Stimulated activated CD8-positive, alpha-beta memory T cell treated with anti-CD3 and anti-CD28 coated beads, Interleukin-7, amount 100 ng/mL, for 24 hours (primary cell): ENCODE data around the gene SFT2D3.

Experiments
- DNase-seq: peaks from one replicate; pipeline ENCODE4 v3.0.0-alpha.2; 2020; ENCODE audit warnings: low read depth

SFT2D3 gene

GRCh38 chr2:127664065-127664894 lies 37.0 kb upstream of the SFT2D3 start:
- no peak for DNase-seq

- no peak for DNase-seq
Measured at GRCh38 chr2:127664895-127665225, 36.4 kb upstream of the SFT2D3 start.

GRCh38 chr2:127665267-127665893 lies 35.9 kb upstream of the SFT2D3 start:
- no peak for DNase-seq

- no peak for DNase-seq
Measured at GRCh38 chr2:127669056-127669455, 32.2 kb upstream of the SFT2D3 start.

- no peak for DNase-seq
Measured at GRCh38 chr2:127670055-127670956, 31.0 kb upstream of the SFT2D3 start.

- no peak for DNase-seq
Measured at GRCh38 chr2:127670957-127671290, 30.4 kb upstream of the SFT2D3 start.

GRCh38 chr2:127671557-127672302 lies 29.6 kb upstream of the SFT2D3 start:
- DNase-seq, result no peak

- no peak for DNase-seq
Measured at GRCh38 chr2:127672341-127673224, 28.7 kb upstream of the SFT2D3 start.

GRCh38 chr2:127673291-127674069 lies 27.8 kb upstream of the SFT2D3 start:
- DNase-seq, result no peak

- DNase-seq, result no peak
Measured at GRCh38 chr2:127674241-127675209, 26.8 kb upstream of the SFT2D3 start.

- DNase-seq, result no peak
Measured at GRCh38 chr2:127675331-127676261, 25.7 kb upstream of the SFT2D3 start, which contains the start of gene LIMS2. LIMS2 (minus strand) TSS chr2:127675530; CDS start chr2:127675024, 506 bp downstream.

GRCh38 chr2:127676906-127677305 lies 24.4 kb upstream of the SFT2D3 start:
- no peak for DNase-seq

GRCh38 chr2:127678531-127678930 lies 22.8 kb upstream of the SFT2D3 start:
- no peak for DNase-seq

GRCh38 chr2:127678991-127679390 lies 22.3 kb upstream of the SFT2D3 start:
- DNase-seq, result no peak

GRCh38 chr2:127679680-127680361 lies 21.5 kb upstream of the SFT2D3 start:
- no peak for DNase-seq

GRCh38 chr2:127680706-127681287 lies 20.5 kb upstream of the SFT2D3 start:
- DNase-seq, result no peak

- DNase-seq, result no peak
Measured at GRCh38 chr2:127681288-127681804, 20.0 kb upstream of the SFT2D3 start.
